Panc1 (cell line): ENCODE data around the gene TEDC1. TPM values are rescaled to one million over a fixed set of nuclear protein-coding genes. Genes with fewer than 3 reads are reported as not detected.
A peak's percentile ranks its signal among the peaks of the same experiment; 100 is the strongest.

ENCODE experiments used
- ATAC-seq: fragments of 200-7000 bp; cut with Tn5 transposase; 2 replicates; pipeline ENCODE4 v1.9.1; 2020; ENCODE audit warnings: mild to moderate bottlenecking, moderate library complexity
- BruUV-seq: library from RNA; stranded (reverse); fragments of 400-500 nt; replicated peaks from 2 replicates; lab custom pipeline; 2021; lab: Mats Ljungman, UMichigan
- CTCF ChIA-PET: fragments of 300-600 bp; sonication (Branson Sonifier 250); formaldehyde crosslinking; loops from one replicate; lab custom pipeline; 2022; ENCODE audit warnings: antibody characterized with exemption; lab: Charles Lee
- POLR2A ChIA-PET: fragments of 300-600 bp; sonication (Branson Sonifier 250); formaldehyde crosslinking; loops from one replicate; lab custom pipeline; 2022; ENCODE audit warnings: antibody characterized with exemption; lab: Charles Lee
- DNase-seq: peaks from one replicate; pipeline ENCODE4 v3.0.0-alpha.2; 2010; ENCODE audit warnings: low read depth, low spot score
- H3K27ac ChIP-seq: 2 replicates; pipeline ENCODE4 v1.5.1; 2011; ENCODE audit warnings: mild to moderate bottlenecking, low read length, inconsistent platforms
- H3K27me3 ChIP-seq: fragments of 200-500 bp; sonication (Bioruptor generic); 2 replicates; pipeline ENCODE4 v1.6.0; 2014; ENCODE audit warnings: low read length, inconsistent platforms; ENCODE audit not compliant: control insufficient read depth, insufficient read depth
- H3K36me3 ChIP-seq: fragments of 200-500 bp; sonication (Bioruptor generic); 2 replicates; pipeline ENCODE4 v1.5.1; 2014; ENCODE audit warnings: inconsistent platforms, mild to moderate bottlenecking, low read length, moderate library complexity; ENCODE audit not compliant: control insufficient read depth, insufficient read depth
- H3K4me1 ChIP-seq: 2 replicates; pipeline ENCODE4 v1.5.1; 2011; ENCODE audit warnings: inconsistent platforms, mild to moderate bottlenecking, low read length, moderate library complexity; ENCODE audit not compliant: control insufficient read depth, insufficient read depth
- H3K4me3 ChIP-seq, 2 experiments: 2 replicates each; pipeline ENCODE4 v1.5.1; 2011 to 2012; ENCODE audit warnings: low read depth in 2 of 2, low read length in 2 of 2, mild to moderate bottlenecking in 2 of 2, inconsistent platforms in 1 of 2, moderate library complexity in 1 of 2
- H3K9me3 ChIP-seq: fragments of 200-500 bp; sonication (Bioruptor generic); 2 replicates; pipeline ENCODE4 v1.5.1; 2014; ENCODE audit warnings: low read depth, mild to moderate bottlenecking, inconsistent platforms, low read length, moderate library complexity; ENCODE audit not compliant: control insufficient read depth, insufficient read depth
- CTCF ChIP-seq: fragments of 450-650 bp; IDR thresholded peaks from 2 replicates; pipeline ENCODE4 v1.5.1; 2017; ENCODE audit warnings: mild to moderate bottlenecking
- POLR2AphosphoS5 ChIP-seq: IDR thresholded peaks from 2 replicates; pipeline ENCODE4 v1.6.1; 2012; ENCODE audit warnings: mild to moderate bottlenecking, low read depth, low read length, moderate library complexity
- REST ChIP-seq, 2 experiments: IDR thresholded peaks; 2 replicates each; pipeline ENCODE4 v1.6.1; 2011 to 2012; ENCODE audit warnings: low read depth in 2 of 2, control low read depth in 1 of 2, low read length in 1 of 2, mild to moderate bottlenecking in 1 of 2, moderate library complexity in 1 of 2; ENCODE audit not compliant: insufficient read depth in 1 of 2
- SIN3A ChIP-seq: IDR thresholded peaks from 2 replicates; pipeline ENCODE4 v1.6.1; 2012; ENCODE audit warnings: low read depth, mild to moderate bottlenecking, low read length, moderate library complexity, borderline replicate concordance; ENCODE audit not compliant: insufficient read depth
- TCF7L2 ChIP-seq: IDR thresholded peaks from 2 replicates; pipeline ENCODE4 v1.6.1; 2011; ENCODE audit warnings: mild to moderate bottlenecking, low read depth, low read length, inconsistent platforms
- in situ Hi-C: cut with HindIII; loops from 2 replicates; pipeline ENCODE4 v1.10.0; 2016; ENCODE audit warnings: low sequenced_read_pairs, low pct_unique_long_range_greater_than_20kb
- intact Hi-C: fragments of 100-400 bp; cut with micrococcal nuclease; formaldehyde crosslinking; loops from one replicate; pipeline ENCODE4 v1.10.0; 2022; ENCODE audit not compliant: unreplicated experiment
- total RNA-seq: library from RNA; stranded (reverse); gene quantifications from one replicate; pipeline ENCODE4 v1.2.1, GENCODE V29; 2021; ENCODE audit not compliant: unreplicated experiment

TEDC1 gene
- total RNA-seq, 1 experiment from 2014 or later = 47.8 TPM

GRCh38 chr14:105476097-105476830, 14.8 kb upstream of the TEDC1 start:
- intact Hi-C loops (no loop called here), in situ Hi-C loops (no loop called here)
- H3K36me3 ChIP-seq = no peaks in the 10 kb centered on the region; the same call in 1 of the 2 replicates
- H3K27ac ChIP-seq = peak overlapping the region; percentile 82
- BruUV-seq = no TSS peak
- no peaks in the 10 kb centered on the region for H3K27me3 ChIP-seq
- ChIA-PET POLR2A (no interaction called here), CTCF (no interaction called here)
- TF ChIP-seq REST (IDR thresholded peaks at IDR 0.05; ENCODE audit: insufficient read depth in 1 of 2, low read depth in 2 of 2, low read length in 1 of 2) (no peak), CTCF (no peak), TCF7L2 (no peak), SIN3A (no peak), POLR2AphosphoS5 (no peak)
- peaks cover 40% of the 10 kb centered on the region for H3K4me1 ChIP-seq
- no peaks in the 10 kb centered on the region for H3K9me3 ChIP-seq
- no peak for DNase-seq
- H3K4me3 ChIP-seq = peak overlapping the region; percentile 65 to 67
- ATAC-seq = 0 out of 2 replicates have a peak, but pooled peaks have one; percentile 1

GRCh38 chr14:105476831-105477659, 14.0 kb upstream of the TEDC1 start:
- no TSS peak for BruUV-seq
- intact Hi-C loops = no loop called here
- no peaks in the 10 kb centered on the region; the same call in 1 of the 2 replicates for H3K36me3 ChIP-seq
- CTCF ChIA-PET = no interaction called here
- peaks cover 42% of the 10 kb centered on the region for H3K4me1 ChIP-seq
- H3K9me3 ChIP-seq = no peaks in the 10 kb centered on the region
- no peak for TF ChIP-seq POLR2AphosphoS5
- no peak for TF ChIP-seq REST (IDR thresholded peaks at IDR 0.05; ENCODE audit: insufficient read depth in 1 of 2, low read depth in 2 of 2, low read length in 1 of 2)
- TF ChIP-seq TCF7L2 = no peak
- no peak for TF ChIP-seq CTCF
- ATAC-seq = no peak
- H3K27ac ChIP-seq = peak overlapping the region; percentile 82
- in situ Hi-C loops = no loop called here
- POLR2A ChIA-PET = no interaction called here
- DNase-seq = no peak
- H3K4me3 ChIP-seq = peak overlapping the region; percentile 65 to 67
- no peaks in the 10 kb centered on the region for H3K27me3 ChIP-seq
